OCI-LY1 (cell line): Measurements from ENCODE around the gene HTR3B.
A peak's percentile ranks its signal among the peaks of the same experiment; 100 is the strongest.

Source experiments
- H2AFZ ChIP-seq: fragments of 200-600 bp; sonication (generic), shearing (Covaris generic); 2 replicates; pipeline ENCODE4 v1.6.0; 2014; ENCODE audit warnings: antibody characterized with exemption, mild to moderate bottlenecking, low read length
- H3F3A ChIP-seq: fragments of 200-600 bp; sonication (generic), shearing (Covaris generic); 2 replicates; pipeline ENCODE4 v1.6.0; 2014; ENCODE audit warnings: mild to moderate bottlenecking, antibody characterized with exemption, low read length, moderate library complexity; ENCODE audit not compliant: insufficient read depth
- H3K27ac ChIP-seq: fragments of 200-600 bp; sonication (generic); 2 replicates; pipeline ENCODE4 v1.5.1; 2014; ENCODE audit warnings: low read length, mixed run types, mild to moderate bottlenecking, low read depth; ENCODE audit not compliant: poor library complexity, severe bottlenecking
- H3K27me3 ChIP-seq: fragments of 200-600 bp; sonication (generic); 2 replicates; pipeline ENCODE4 v1.6.0; 2014; ENCODE audit warnings: antibody characterized with exemption, mild to moderate bottlenecking, low read length, moderate library complexity; ENCODE audit not compliant: insufficient read depth
- H3K36me3 ChIP-seq: fragments of 200-600 bp; sonication (generic); 2 replicates; pipeline ENCODE4 v1.6.1; 2014; ENCODE audit warnings: mild to moderate bottlenecking, antibody characterized with exemption, low read length, moderate library complexity, mixed read lengths; ENCODE audit not compliant: insufficient read depth
- H3K4me1 ChIP-seq: fragments of 200-600 bp; sonication (generic); 2 replicates; pipeline ENCODE4 v1.5.1; 2014; ENCODE audit warnings: mild to moderate bottlenecking, low read length, moderate library complexity; ENCODE audit not compliant: insufficient read depth, severe bottlenecking
- H3K4me2 ChIP-seq: fragments of 200-600 bp; sonication (generic), shearing (Covaris generic); 2 replicates; pipeline ENCODE4 v1.6.1; 2014; ENCODE audit warnings: low read length
- H3K4me3 ChIP-seq: fragments of 200-600 bp; sonication (generic); 2 replicates; pipeline ENCODE4 v1.5.1; 2014; ENCODE audit warnings: low read length, low read depth, mild to moderate bottlenecking, mixed read lengths; ENCODE audit not compliant: poor library complexity, severe bottlenecking
- H3K79me2 ChIP-seq: fragments of 200-600 bp; shearing (Covaris generic); 2 replicates; pipeline ENCODE4 v1.6.1; 2016; ENCODE audit warnings: mixed run types, low read length, mixed read lengths; ENCODE audit not compliant: insufficient read depth
- H3K9ac ChIP-seq: fragments of 200-600 bp; sonication (generic), shearing (Covaris generic); 2 replicates; pipeline ENCODE4 v1.6.1; 2014; ENCODE audit warnings: mild to moderate bottlenecking, low read length, mixed read lengths
- H3K9me2 ChIP-seq: fragments of 200-600 bp; sonication (generic), shearing (Covaris generic); 2 replicates; pipeline ENCODE4 v1.6.1; 2014; ENCODE audit warnings: low read depth, mild to moderate bottlenecking, low read length, mixed read lengths
- H3K9me3 ChIP-seq: fragments of 200-600 bp; shearing (Covaris generic); 2 replicates; pipeline ENCODE4 v1.6.1; 2014; ENCODE audit warnings: low read length, mixed read lengths
- H4K20me1 ChIP-seq: fragments of 200-600 bp; sonication (generic), shearing (Covaris generic); 2 replicates; pipeline ENCODE4 v1.6.0; 2016; ENCODE audit warnings: mild to moderate bottlenecking, low read length; ENCODE audit not compliant: insufficient read depth
- EZH2 ChIP-seq: fragments of 200-600 bp; sonication (generic), shearing (Covaris generic); IDR thresholded peaks from 2 replicates; pipeline ENCODE4 v1.8.0; 2017; ENCODE audit warnings: borderline replicate concordance, mixed run types, mild to moderate bottlenecking, antibody characterized with exemption, low read length, moderate library complexity, mixed read lengths
- TF ChIP-seq, protein P1 (sequence below): fragments of 200-600 bp; sonication (generic), shearing (Covaris generic); IDR thresholded peaks from 2 replicates; pipeline ENCODE4 v1.5.1; 2017; ENCODE audit warnings: mild to moderate bottlenecking, antibody characterized with exemption, low read length, moderate library complexity, mixed read lengths

HTR3B gene

DNA sequence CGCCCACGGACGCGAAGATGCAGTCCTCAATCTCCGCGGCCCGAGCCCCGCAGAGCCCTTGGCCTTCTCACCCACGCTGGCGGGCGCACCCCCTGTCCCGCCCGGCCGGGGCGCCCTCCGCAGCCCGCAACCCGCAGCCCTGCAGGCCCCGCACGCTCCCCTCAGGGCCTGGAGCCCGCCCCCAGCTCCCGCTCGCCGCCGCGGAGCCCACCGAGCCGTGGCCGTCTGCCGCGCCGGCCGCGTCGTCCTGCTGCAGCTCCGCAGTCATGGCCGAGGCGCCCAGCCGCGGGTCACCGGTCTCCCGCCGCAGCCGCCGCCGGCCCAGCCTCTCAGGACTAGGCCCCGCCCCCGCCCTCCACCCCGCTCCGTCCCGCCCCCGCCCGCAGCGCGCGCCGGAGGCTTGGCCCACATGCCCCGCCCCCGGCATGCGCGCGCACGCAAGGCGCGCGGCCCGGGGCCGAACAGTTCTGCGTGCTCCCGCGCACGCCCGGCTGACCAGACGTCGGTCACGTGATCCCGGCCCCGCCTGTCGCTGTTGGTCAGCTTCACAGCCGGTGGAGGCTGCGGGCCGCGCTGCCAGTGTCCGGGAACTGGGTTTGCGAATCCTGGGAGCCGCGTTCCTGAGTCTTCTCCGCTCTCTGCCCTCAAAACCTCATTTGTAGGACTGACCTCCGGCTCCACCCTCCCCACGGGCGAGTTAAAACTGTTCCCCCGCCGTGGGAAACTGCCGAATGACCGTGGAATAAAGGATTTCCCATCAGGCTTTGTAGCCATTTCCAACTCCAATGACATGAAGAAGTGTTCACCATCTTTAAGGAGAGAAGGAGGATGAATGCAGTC is 29.1 kb upstream of the HTR3B start, which contains the start of gene USP28:
USP28 (minus strand) TSS at position 339 of the 840 bp plus-strand sequence; CDS start at position 268, 71 bp downstream.
- H3K27ac ChIP-seq: peak within 1 kb of the TSS; percentile 68
- H3K36me3 ChIP-seq: no peaks in the 10 kb centered on the region; the same call in 1 of the 2 replicates
- H2AFZ ChIP-seq: no peak within 1 kb of the TSS; the same call in 1 of the 2 replicates
- no peaks in the 10 kb centered on the region for H3K79me2 ChIP-seq
- peak within 1 kb of the TSS; percentile 85 for H3K9ac ChIP-seq
- H3K27me3 ChIP-seq: no peaks in the 10 kb centered on the region
- no peaks in the 10 kb centered on the region for H3F3A ChIP-seq
- peak within 1 kb of the TSS; percentile 85 for H3K4me3 ChIP-seq
- H3K4me1 ChIP-seq: peaks cover 36% of the 10 kb centered on the region
- no peaks in the 10 kb centered on the region for H4K20me1 ChIP-seq
- no peaks in the 10 kb centered on the region for H3K9me3 ChIP-seq
- peak within 1 kb of the TSS; percentile 81 for H3K4me2 ChIP-seq
- H3K9me2 ChIP-seq: no peaks in the 10 kb centered on the region
- TF ChIP-seq, protein P1, sequence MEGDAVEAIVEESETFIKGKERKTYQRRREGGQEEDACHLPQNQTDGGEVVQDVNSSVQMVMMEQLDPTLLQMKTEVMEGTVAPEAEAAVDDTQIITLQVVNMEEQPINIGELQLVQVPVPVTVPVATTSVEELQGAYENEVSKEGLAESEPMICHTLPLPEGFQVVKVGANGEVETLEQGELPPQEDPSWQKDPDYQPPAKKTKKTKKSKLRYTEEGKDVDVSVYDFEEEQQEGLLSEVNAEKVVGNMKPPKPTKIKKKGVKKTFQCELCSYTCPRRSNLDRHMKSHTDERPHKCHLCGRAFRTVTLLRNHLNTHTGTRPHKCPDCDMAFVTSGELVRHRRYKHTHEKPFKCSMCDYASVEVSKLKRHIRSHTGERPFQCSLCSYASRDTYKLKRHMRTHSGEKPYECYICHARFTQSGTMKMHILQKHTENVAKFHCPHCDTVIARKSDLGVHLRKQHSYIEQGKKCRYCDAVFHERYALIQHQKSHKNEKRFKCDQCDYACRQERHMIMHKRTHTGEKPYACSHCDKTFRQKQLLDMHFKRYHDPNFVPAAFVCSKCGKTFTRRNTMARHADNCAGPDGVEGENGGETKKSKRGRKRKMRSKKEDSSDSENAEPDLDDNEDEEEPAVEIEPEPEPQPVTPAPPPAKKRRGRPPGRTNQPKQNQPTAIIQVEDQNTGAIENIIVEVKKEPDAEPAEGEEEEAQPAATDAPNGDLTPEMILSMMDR: no peak
- no peak for TF ChIP-seq EZH2

DNA sequence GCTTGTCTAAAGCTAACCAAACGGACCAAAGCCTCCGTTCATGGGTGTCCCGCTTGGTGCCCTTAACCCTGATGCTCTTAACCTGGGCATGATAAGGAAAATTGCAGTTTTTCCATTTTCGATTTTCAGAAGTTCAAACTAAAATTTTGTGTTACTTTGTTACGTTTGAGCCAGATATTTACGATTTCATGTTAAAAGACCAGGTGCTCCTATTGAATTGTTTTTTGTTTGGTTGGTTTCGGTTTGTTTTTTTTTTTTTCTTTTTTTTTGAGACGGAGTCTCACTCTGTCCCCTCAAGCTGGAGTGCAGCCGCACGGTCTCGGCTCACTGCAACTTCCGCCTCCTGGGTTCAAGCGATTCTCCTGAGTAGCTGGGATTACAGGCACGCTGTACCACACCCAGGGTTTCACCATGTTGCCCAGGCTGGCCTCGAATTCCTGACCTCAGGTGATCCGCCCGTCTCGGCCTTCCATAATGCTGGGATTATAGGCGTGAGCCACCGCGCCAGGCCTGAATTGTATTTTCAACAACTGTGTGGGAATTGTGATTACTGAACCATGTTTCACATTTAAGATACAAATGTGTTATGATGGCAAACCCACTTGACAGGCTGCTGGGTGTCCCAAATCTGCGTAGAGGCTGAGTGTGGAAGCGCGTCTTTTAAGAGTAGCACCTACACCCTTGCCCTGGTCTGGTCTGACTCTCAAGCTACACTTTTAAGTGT is 28.4 kb upstream of the HTR3B start:
- H3K27me3 ChIP-seq: no peaks in the 10 kb centered on the region
- no peaks in the 10 kb centered on the region for H4K20me1 ChIP-seq
- peak overlapping the region; percentile 81 for H3K9ac ChIP-seq
- peak overlapping the region; percentile 68 for H3K27ac ChIP-seq
- H3K4me2 ChIP-seq: peak overlapping the region; percentile 81
- TF ChIP-seq, protein P1: no peak
- TF ChIP-seq EZH2: no peak
- H3K79me2 ChIP-seq: no peaks in the 10 kb centered on the region
- no peaks in the 10 kb centered on the region for H3K9me3 ChIP-seq
- no peak overlapping the region for H2AFZ ChIP-seq
- H3K36me3 ChIP-seq: no peaks in the 10 kb centered on the region; the same call in 1 of the 2 replicates
- H3K4me3 ChIP-seq: peak overlapping the region; percentile 73
- peaks cover 36% of the 10 kb centered on the region for H3K4me1 ChIP-seq
- no peaks in the 10 kb centered on the region for H3K9me2 ChIP-seq
- no peaks in the 10 kb centered on the region for H3F3A ChIP-seq

- no peaks in the 10 kb centered on the region for H4K20me1 ChIP-seq
- TF ChIP-seq, protein P1: no peak
- TF ChIP-seq EZH2: no peak
- peak overlapping the region; percentile 68 for H3K27ac ChIP-seq
- no peaks in the 10 kb centered on the region for H3F3A ChIP-seq
- H3K4me3 ChIP-seq: peak overlapping the region; percentile 73
- peak overlapping the region; percentile 81; the same call in 1 of the 2 replicates for H3K9ac ChIP-seq
- H3K36me3 ChIP-seq: no peaks in the 10 kb centered on the region; the same call in 1 of the 2 replicates
- no peaks in the 10 kb centered on the region for H3K79me2 ChIP-seq
- H3K9me2 ChIP-seq: no peaks in the 10 kb centered on the region
- no peak overlapping the region for H2AFZ ChIP-seq
- H3K9me3 ChIP-seq: no peaks in the 10 kb centered on the region
- no peaks in the 10 kb centered on the region for H3K27me3 ChIP-seq
- peak overlapping the region; percentile 81 for H3K4me2 ChIP-seq
- peaks cover 36% of the 10 kb centered on the region for H3K4me1 ChIP-seq
Observed at GRCh38 chr11:113876798-113877669, 27.6 kb upstream of the HTR3B start.
